HG03103 (cell line): ENCODE results near the gene MAP7D1.
"Not testable (repeated sequence)": the region's sequence is repeated elsewhere in the genome, so short reads cannot be mapped to it uniquely, and the experiment has no call there.

Source experiments
- ATAC-seq: cut with Tn5 transposase; IDR thresholded peaks from one replicate; pipeline ENCODE4 v1.9.1; 2021; ENCODE audit warnings: low read depth; ENCODE audit not compliant: unreplicated experiment

The MAP7D1 gene

DNA sequence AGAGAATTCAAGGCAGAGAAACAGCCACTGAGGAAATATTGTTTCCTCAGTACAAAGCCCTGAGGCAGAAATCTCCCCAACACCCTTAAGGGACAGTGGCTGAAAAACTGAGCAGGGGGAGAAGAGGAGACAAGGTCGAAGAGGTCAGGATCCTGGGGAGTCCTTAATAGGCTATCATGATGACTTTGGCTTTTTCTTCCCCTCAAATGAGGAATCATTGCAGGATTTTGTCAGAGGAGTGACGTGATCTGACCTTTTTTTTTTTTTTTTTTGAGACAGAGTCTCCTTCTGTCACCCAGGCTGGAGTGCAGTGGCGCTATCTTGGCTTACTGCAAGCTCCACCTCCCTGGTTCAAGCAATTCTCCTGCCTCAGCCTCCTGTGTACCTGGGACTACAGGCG, 10.2 kb downstream of the MAP7D1 start:
- no peak for ATAC-seq

DNA sequence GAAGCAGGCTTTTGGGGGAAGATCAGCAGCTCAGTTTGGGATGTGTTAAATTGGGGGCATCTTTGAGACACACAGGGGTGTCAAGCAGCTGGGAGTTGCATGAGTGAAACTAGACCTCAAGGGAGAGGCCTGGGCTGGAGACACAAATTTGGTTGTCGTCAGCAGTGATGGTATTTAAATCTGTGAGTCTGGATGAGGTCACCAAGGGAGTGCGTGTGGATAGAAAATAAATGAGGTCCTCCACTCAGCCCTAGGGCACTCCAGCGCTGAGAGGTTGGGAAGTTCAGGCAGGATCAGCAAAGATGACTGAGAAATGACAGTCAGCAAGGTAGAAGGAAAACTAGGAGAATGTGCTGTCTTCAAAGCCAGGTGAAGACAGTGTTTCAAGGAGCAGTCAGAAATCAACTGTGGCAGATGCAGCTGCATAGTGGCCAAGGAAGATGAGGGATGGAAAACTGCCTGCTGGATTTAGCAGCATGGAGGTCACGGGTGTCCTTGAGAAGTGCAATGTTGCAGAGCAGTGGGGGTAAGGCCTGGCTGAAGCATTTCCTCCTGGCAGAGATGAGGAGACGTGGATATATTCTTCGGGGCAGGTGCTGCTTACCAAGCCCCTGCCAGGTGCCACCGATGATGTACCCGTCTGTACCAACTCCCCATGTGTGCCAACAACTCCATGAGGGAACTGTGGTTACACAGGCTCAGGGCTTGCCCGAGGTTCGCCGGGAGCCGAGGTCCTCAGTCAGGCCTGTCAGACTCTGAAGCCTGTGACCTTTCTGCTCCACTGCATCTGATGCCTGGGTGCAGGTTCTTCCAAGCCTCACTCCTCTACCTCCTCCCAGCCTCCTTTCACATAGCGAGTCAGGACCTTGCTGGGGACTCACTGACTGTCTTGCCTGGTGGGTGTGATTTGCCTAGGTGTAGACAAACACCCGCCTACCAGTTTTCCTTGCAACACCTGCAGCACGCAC, 11.3 kb downstream of the MAP7D1 start:
- ATAC-seq: no peak

DNA sequence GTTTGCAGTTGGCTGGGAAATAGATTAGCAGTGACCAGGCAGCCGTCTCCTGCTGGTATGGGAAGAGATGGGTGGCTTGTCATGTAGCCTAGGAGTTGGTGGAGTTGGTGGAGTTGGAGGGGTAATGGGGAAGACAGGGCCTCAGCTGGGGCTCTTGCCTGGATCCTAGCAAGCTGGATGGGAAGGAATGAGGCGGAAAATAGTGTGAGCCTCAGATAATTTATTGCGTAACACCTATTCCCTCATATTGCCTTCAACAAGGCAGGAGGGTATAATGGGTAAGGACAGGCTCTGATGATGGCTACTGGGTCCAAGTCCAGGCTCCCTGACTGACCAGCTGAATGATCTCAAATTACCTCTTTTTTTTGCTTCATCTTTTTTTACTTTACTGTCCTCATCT, 12.6 kb downstream of the MAP7D1 start:
- no peak for ATAC-seq

DNA sequence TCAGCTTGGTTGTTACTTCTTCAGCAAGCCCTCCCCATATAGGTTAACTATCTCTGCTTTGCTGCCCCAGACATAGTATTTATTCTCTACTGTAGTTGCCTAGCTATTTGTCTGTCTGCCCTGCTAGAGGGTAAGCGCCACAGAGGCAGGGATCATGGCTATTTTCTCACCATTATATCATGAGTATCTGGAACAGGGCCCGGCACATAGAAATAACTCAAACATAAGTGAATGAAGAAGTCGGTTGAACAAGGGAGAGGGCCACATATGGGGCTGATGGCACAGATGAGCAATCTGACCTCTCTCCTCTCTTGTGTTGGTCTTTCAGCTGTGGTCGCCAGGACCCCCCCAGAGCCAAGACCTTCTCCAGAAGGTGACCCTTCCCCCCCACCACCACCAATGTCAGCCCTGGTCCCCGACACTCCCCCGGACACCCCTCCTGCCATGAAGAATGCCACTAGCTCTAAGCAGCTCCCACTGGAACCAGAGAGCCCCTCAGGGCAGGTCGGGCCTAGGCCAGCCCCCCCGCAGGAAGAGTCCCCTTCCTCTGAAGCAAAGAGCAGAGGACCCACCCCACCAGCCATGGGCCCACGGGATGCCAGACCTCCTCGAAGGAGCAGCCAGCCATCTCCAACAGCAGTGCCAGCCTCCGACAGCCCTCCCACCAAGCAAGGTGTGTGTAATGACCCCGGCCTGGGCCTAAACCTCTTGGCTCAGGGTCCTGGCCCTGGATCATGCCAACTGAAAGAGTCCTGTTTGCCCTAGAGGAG, 14.9 kb downstream of the MAP7D1 start:
- ATAC-seq: no peak

DNA sequence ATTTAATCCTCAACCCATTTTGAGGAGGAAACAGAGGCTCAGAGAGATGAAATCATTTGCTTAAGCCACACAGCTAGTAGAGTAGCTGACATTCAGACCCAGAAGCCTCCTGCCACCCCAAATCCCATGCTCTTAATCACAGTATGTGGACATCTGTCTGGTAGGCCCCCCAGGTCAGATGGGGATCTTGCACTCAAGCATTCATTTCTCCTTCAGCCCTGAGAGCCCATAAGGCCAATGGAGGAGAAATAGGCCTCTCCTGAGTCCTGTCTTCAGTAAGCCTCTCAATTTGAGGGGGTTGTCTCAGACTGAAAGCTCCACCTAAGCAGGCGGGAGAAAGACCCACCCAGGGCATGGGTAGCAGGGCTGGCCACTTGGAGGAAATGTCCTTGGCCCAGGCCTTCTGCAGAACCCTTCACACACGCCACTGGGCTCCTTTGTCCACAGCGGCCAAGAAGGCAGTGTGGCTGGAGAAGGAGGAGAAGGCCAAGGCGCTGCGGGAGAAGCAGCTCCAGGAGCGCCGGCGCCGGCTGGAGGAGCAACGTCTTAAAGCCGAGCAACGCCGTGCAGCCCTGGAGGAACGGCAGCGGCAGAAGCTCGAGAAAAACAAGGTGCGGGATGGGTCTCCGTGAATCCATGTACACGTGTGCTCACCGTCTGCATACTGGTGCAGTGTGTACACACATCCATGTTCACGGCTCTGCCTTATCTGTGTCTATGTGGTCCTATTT, 16.2 kb downstream of the MAP7D1 start:
- ATAC-seq: no peak

DNA sequence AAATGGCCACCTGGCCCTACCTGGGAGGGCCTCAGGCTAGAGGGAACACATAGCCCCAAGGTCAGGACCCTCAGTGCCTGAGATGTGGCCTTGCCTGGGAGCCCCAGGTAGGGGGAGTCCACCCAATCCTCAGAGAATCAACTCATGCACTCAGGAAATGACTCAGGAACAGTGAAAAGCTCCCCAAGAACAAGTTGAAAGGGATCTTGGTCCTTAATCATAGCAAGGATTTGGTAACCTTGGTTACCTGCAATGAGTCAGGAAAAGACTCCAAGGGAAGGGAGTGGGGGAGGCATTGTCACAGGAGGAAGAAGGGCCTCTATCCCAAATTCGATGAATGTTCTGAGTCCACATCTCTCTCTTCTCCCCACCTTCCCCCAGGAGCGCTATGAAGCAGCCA, 17.0 kb downstream of the MAP7D1 start:
- ATAC-seq: no peak

DNA sequence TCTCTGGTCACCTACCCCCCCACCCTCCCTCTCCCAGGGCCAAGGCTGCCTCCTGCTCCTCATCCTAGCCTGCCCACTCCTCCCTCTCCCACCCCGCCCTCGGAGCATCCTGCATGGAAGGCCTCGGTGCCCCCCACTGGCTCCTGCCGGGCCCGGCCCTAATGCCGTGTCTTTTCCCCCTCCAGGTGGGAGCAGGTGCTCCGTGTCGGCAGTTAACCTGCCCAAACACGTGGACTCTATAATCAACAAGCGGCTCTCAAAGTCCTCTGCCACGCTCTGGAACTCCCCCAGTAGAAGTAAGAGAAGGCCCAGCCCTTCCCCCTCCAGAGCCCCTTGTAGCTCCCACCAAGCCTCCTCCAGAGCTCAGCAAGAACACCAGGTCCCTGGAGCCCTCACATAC, 18.8 kb downstream of the MAP7D1 start:
- no peak for ATAC-seq

DNA sequence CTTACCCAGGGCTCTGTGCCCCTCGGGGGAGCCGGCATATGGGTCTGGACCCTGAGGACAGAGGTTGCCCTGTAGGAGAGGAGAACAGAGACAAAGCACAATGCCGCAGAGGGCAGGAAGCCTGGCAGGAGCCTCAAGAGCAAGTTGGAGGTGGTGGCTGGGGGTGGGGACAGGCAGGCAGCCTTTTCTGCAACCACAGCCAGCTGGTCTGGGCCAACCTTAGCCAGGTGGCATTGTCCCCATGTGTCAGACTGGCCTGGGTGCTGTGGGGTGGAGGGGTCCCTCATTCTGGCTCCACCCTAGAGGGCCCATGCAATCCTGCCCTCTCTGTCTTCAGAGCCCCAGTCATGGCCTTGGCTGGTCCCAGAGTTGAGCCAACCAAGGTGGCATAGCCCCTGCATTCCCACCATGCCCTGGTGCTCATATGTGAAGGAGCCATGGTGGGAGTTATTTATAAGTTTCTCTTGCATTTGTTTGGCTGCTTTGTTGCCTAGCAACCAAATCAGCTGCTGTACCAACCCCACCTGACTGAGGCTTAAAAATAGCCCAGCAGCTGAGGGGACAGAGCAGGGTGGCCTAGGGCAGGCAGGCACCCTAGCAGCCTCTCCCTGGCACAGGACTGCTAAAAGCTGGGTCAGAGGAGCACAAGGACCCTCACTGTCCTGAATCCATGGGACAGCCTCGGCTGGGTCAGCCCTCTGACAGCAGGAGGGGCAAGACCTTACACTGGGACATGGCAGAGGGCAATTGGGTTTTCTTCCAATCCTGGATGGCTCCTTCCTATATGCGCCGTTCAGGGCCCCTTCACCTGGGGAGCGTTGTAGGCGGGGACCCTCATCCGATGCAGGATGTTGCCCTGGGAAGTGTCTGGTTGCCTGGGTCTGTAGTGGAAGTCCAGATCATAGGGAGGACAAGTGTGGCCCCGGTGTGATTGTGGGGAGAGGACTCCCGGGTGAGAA, 19.5 kb downstream of the MAP7D1 start:
- ATAC-seq: no peak

DNA sequence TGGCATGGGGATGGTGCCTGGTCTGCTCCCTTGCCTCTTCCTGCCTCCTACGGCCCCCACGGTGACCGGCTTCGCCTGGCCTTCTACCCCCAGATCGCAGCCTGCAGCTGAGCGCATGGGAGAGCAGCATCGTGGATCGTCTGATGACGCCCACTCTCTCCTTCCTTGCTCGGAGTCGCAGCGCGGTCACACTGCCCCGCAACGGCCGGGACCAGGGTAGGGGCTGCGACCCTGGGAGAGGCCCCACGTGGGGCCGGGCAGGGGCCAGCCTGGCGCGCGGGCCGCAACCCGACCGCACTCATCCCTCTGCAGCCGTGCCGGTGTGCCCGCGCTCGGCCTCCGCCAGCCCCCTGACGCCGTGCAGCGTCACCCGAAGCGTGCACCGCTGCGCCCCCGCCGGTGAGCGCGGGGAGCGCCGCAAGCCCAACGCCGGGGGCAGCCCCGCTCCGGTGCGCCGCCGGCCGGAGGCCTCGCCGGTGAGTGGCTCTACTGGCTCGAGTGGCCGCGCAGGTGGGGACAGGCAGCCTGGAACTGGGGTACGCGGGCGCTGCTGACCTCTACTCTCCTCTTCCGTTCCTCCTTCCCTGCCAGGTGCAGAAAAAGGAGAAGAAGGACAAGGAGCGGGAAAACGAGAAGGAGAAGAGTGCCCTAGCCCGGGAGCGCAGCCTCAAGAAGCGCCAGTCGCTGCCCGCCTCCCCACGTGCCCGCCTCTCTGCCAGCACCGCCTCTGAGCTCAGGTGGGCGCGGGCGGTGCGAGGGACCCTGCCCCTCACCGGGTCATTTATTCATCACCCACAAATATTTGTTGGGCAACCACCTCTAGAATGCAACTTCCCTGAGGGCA, 20.4 kb downstream of the MAP7D1 start:
- no peak for ATAC-seq

DNA sequence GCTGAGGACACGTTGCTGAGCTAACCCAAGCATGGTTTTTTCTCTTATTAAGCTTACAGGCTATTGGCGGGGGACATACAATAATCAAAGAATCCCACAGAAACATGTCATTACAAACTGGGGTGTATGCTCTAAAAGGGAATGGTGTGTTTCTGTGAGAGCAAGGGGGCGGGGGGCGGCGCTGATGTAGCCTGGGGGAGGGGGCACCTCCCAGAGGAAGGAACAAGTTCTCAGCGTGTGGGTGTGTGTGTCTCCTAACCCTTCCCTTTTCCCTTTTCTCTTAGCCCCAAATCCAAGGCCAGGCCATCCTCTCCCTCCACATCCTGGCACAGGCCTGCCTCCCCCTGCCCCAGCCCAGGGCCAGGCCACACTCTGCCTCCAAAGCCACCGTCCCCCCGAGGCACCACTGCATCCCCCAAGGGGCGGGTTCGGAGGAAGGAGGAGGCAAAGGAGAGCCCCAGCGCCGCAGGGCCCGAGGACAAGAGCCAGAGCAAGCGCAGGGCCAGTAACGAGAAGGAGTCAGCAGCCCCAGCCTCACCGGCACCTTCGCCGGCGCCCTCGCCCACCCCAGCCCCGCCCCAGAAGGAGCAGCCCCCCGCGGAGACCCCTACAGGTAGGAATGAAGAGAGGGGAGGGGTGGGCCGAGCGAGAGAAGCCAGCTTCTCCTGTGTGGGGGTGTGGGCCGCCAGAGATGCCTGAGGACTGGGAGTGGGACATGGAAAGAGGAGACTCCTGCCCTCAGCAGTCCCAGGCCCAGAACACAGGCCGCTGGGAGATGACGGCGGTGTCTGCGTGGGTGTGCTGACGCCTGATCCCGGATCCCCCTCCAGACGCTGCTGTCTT, 21.9 kb downstream of the MAP7D1 start:
- no peak for ATAC-seq

DNA sequence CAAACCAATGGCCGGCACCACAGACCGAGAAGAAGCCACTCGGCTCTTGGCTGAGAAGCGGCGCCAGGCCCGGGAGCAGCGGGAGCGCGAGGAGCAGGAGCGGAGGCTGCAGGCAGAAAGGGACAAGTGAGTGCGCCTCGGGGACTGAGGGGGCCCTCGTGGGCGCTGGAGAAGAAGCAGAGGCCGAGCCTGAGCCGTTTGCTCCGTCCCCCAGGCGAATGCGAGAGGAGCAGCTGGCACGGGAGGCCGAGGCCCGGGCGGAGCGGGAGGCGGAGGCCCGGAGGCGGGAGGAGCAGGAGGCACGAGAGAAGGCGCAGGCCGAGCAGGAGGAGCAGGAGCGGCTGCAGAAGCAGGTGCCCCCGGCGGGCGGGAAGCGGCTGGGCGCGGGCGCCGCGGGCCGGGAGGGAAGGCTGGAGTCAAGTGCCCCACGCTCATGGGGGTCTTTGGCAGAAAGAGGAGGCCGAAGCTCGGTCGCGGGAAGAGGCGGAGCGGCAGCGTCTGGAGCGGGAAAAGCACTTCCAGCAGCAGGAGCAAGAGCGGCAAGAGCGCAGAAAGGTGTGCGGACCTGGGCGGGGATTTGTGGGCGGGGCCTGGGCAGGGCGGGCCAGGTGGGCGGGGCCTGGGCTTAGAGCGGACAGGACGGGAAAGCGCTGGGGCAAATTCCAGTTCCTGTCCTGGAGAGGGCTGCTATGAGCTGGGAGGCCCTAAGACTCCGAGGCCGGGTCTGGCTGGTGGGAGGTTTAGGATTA, 22.7 kb downstream of the MAP7D1 start:
- ATAC-seq: no peak

DNA sequence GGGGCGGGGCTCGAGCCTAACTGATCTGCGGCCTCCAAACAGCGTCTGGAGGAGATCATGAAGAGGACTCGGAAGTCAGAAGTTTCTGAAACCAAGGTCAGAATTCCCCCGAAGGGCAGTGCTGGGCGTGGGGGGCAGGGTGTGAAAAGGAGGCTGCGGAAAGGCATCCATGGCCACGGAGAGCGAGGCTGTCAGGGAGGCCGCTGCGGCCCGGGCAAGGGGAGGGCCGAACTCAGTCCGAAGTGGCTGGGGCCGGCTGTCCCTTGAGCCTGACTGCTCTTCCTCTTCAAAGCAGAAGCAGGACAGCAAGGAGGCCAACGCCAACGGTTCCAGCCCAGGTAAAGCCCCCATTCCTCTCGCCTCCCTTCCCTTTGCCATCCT, 23.2 kb downstream of the MAP7D1 start:
- ATAC-seq: no peak

DNA sequence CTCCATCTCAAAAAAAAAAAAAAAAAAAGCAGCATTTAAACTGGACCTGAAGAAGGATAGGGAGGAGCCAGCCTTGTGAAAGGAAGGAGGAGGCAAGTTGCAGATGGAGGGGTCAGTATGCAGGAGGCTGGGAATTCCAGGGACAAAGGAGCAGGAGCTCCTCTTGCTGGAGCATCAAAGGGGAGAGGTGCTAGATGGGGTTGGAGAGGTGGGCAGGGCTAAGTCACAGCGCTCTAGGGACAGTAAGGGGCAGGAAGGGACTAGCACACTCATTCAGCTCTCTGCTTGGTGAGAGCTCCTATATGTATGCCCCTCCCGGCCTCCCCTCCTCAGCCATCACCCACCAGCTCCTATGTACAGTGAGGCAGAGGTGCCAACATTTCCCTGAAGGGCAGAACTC, 26.8 kb downstream of the MAP7D1 start:
- ATAC-seq: no peak

DNA sequence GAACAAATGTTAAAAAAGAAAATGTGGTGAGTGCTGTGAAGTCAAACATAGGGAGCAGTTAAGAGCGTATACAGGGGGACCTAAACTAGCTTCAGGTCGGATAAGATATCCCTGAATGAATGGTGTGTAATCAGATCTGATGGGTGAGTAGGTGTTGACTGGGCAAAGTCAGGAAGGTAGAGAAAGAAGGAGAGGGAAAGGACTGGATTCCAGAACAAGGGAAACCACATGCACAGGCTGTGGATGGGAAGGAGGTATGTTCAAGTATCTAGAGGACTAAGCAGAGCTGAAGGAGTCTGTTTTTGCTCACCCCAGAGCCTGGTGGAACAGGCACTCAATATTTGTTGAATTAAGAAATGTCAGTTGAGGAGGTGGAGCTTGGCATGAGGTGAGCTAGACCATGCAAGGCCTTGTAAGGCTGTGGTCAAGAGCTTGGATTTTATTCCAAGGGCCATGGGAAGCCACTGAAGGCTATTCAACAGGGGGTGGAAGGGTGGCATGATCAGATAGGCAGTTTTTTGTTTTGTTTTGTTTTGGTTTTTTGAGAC, 27.4 kb downstream of the MAP7D1 start:
- ATAC-seq: no peak

DNA sequence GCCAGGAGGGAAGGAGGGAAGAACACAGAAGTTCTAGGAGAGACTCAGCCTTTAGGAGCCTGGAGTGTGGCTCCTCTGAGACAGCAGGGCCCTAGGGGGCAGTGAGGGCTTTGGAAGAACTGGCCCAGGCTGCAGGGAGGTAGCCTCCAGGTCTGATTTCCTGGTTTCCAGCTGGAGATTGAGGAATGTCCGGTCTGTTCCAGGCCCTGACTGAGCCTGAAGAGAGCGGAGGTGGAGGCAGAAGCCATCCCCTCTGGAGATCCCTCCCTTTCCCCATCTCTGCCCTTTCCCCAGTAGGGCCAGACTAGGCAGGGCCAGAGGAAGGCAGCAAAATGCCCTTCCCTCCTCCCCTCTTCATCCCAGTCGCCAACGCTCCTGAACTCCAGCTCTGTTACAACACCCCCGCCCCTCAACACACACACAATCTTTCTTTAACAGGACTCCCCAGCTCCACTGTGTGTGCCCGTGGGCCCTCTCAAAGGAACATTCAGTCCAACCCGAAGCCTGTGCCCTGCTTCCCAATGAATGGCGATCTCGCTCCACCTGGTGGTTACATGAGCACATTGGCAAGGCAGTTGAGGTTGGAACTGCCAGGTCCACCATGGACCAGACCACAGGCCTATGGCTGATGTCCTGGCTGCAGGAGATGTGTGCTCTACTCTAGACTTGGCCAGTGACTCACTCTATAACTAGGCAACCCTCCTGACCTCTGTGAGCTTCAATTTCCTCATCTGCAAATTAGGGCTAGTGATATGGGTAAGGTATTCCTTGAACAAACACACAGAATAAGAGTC, 32.0 kb downstream of the MAP7D1 start:
- ATAC-seq: no peak

DNA sequence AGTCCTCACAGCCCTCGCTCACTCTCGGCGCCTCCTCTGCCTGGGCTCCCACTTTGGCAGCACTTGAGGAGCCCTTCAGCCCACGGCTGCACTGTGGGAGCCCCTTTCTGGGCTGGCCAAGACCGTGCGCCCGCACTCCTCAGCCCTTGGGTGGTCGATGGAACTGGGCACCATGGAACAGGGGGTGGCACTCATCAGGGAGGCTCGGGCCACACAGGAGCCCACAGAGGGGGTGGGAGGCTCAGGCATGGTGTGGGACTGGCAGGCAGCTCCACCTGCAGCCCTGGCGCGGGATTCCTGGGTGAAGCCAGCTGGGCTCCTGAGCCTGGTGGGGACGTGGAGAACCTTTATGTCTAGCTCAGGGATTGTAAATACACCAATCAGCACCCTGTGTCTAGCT, 40.8 kb downstream of the MAP7D1 start:
- ATAC-seq: not testable (repeated sequence)
